Embryonic facial prominence (tissue), 1 donor: Measurements from ENCODE around the gene NME4.
"Not testable (repeated sequence)": the region's sequence is repeated elsewhere in the genome, so short reads cannot be mapped to it uniquely, and the experiment has no call there.

Source experiments
- DNase-seq: peaks from one replicate; pipeline ENCODE4 v3.0.0-alpha.2; 2016; ENCODE audit errors: extremely low spot score

NME4 gene

DNA sequence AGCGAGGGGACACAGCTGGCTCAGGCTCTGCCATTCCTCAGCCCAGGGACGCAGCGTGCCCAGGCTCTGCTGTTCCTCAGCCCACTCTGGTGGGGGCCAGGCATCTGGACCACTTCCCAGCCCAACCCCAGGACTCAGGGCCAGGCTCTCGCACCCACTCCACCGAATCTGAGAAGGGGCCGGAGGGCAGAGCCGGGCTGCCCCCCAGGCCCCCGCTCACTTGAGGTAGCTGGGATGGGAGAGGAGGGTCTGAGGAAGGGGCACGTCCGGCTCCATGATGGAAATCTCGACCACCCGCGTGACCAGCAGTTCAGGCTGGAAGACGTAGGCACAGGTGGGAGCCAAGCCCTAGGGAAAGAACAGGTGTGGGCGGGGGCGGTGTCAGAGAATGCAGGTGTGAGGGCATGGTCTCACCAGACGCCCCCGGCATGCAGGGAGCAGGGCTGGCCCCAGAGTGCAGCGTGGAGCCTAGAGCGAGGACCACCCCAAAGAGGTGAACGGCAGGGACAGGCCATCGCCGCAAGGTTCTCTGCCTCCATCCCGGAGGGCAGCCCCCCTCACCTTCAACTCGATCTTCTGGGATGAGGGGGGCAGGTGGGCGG lies 20.1 kb upstream of the NME4 start:
- DNase-seq, result no peak

DNA sequence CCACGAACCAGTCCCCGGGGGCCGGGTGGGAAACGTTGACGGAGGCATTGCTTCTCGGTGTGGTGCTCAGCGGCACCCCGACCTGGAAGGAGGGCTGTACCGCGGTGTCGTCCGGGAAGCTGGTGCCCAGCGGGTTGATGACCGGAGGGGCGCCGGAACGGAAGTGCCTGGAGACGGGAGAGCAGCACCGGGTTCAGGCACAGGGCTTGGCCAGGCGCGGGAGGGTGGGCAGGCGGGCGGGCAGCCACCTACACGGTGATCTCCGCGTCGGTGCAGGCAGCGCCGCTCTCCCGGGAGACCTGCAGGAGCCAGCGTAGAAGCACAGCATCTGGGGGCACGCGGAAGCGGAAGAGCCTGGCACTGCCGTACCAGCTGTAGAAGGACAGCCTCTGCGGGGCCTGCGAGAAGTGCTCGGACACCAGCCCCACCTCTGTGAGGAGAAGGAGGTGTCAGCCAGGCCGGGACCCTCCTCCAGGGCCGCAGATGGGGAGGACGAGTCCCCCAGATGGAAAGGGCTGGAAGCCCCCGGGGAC lies 19.5 kb upstream of the NME4 start:
- DNase-seq, result no peak

DNA sequence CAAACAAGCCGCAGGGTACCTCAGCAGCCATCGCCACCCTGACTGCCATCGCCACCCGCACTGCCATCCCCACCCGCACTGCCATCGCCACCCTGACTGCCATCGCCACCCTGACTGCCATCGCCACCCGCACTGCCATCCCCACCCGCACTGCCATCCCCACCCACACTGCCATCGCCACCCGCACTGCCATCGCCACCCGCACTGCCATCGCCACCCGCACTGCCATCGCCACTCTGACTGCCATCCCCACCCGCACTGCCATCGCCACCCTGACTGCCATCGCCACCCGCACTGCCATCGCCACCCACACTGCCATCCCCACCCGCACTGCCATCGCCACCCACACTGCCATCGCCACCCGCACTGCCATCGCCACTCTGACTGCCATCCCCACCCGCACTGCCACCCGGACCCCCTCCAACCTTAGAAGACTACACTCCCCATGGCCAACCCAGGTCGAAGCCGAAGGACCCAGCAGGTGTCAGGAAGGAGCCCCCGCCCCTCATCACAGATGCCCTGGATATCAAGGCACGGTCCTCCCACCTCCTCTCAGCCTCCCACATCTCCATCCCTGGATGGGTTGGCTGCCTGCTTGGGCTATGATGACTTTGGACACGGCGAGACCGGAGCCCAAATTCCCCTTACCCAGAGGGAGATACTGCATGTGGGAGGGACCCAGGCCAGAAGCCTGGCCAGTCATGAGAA lies 18.7 kb upstream of the NME4 start:
- not testable (repeated sequence) for DNase-seq

DNA sequence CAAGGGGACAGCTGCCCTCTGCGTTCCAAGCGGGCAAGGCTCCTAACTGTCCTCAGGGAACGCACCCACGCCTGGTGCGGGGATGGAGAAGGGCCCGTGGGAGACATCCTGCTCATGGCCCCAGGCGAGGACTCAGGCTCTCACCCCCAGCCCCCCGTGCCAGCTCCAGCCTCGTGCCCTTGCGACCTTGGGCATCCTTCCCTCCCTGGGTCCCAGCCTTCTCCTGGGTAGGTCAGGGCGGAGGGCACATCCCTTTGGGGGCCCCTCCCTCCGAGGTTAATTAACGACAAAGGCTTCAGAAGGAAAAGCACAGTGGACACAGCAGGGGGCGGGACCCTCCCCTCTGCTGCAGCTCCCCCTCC lies 18.2 kb upstream of the NME4 start:
- DNase-seq, result no peak

DNA sequence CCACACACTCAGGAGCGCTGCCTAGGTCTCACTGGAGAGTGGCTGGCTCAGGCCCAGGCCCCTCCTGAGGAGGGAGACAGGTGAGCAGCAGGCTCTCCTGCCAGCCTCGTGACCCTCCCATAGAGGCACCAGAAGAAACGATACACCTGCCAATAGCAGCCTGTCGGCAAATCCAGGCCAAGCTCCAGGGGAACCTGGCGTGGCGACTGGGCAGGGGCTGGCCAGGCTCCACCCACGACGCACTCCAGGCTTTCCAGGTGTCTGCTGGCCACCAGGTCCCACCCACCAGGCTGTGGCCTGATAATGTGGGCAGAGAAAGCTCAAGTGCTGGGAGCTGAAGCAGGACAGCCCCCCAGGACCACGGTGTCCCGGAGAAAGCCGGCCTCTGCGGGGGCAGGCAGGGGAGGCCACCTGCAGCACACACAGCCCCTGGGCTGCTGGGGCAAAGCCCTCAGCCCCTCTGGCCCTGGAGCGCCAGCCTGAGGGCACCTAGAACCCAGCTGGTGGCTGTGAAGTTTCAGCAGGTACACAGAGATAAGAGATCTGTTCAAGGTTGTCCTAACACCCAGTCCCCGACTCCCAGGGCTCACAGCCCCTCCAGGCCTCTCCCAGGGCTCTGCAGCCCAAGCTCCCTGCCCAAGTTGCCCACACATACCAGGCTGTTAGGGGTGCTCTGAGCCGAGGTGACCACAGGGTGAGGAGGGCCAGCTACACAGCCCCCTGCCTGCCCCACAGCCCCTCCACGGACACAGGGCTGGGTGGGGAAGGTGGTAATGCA lies 17.6 kb upstream of the NME4 start:
- no peak for DNase-seq

DNA sequence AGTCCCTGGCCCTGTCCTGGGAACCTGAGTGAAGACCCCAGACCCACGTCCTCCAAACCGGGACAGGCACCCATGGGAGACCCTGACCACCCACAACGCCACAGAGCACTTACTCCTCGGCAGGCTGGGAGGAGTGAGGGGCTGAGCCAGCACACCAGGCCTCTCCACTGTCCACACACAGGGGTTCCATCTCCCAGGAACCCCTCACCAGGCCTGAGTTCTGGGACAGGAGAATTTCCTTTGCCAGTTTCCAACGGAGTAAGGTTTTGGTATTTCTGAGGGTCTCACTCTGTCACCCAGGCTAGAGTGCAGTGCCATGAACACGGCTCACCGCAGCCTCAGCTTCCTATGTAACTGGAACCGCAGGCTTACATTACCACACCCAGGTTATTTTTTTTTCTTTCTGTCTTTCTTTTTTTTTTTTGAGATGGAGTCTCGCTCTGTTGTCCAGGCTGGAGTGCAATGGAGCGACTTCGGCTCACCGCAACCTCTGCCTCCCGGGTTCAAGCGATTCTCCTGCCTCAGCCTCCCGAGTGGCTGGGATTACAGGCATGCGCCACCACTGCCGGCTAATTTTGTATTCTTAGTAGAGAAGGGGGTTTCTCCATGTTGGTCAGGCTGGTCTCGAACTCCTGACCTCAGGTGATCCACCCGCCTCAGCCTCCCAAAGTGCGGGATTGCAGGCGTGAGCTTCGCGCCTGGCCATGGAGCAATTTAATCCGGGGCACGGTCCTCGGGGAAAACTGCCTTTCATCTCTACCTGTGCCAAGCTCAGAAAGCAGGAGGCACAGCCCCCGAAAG lies 16.8 kb upstream of the NME4 start:
- DNase-seq, result no peak

DNA sequence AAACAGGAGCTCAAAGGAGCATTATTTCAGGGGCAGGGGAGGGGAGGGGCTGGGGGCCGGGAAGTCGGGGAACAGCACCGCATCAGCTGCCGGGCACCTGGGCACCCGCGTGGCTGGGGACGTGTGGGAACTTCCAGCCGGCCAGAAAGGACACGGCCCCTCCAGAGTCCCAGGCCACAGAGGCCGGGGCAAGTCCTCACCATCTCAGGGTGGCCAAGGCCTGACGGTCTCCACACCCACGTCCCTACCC lies 16.3 kb upstream of the NME4 start:
- DNase-seq, result no peak

DNA sequence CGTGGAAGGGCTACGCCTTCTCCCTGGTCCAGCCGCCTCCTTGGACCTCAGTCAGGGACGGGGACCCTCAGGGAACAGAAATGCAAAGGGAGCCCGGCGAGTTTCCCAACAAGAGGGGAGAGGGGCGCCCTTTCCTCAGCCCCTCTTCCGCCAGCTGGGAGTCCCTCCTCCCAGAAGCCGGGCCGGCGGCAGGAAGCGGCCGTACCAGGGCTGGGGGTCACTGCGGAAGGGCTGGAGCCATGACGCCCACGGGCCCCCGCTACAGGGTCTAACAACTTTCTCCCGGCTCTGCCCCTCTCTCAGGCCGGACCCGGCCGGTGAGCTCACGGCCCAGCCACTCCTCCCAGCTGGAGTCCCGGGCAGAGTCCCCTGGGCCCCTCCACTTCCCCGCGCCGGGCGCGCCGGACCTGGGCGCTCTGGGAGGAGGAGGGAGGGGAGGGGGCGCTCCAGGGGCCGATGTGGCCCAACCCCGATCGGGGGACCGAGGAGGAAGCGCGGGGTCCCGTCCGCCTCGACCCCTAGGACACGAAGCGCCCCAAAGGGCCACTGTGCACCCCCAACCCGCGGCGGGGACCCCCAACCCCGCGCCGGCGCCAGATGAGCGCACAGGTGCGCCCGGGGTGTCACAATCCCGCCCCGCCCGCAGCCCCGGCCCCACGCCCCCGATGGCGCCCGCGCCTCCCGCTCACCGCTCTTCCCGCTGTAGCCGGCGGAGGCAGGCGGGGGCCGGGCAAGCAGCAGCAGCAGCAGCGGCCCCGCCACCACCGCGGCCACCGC lies 15.8 kb upstream of the NME4 start:
- DNase-seq, result no peak

DNA sequence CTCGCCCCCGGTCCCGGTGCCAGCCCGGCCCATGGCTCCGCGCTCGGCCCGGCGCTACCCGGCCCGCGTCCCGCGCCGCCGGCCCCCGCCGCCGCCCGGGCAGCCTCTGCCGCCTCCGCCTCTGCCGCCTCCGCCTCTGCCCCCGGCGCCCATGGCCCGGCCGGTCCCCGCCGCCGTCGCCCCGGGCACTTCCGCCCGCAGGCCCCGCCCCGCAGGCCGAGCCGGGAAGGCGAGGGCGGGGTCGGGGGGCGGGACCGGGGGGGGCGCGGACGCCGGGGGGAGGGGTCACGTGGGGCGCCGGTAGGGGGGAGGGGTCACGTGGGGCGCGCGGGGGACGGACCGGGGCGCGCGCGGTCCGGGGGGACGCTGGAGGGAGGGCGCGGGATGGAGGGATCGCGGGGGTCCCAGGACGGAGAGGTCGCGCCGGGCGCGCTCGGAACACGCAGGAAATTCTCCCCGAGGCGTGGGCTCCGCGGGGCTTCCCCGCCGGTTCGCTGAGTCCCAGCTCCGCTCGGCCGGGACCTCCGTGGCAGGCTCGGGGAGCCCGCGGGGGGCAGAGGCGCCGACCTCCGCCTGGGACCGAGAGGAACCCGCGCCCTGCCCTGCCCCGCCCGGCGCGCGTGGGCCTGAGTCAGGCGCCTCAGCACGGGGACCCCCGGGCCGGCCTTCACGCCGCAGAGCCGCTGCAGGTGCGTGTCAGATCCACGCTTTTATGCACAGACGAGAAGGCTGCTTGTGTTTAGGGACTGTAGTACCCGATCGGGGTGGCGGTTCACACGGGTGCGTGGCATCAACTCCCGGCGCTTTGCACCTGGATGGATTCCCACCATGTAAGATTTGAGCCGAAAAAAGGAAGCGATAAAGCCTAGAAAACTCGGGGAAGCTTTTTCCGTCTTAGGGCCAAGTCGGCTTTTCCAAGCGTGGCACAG lies 14.9 kb upstream of the NME4 start, which contains the start of gene PGAP6:
PGAP6 (minus strand) TSS at position 190 of the 929 bp plus-strand sequence; CDS start at position 33, 157 bp downstream.
- no peak for DNase-seq

DNA sequence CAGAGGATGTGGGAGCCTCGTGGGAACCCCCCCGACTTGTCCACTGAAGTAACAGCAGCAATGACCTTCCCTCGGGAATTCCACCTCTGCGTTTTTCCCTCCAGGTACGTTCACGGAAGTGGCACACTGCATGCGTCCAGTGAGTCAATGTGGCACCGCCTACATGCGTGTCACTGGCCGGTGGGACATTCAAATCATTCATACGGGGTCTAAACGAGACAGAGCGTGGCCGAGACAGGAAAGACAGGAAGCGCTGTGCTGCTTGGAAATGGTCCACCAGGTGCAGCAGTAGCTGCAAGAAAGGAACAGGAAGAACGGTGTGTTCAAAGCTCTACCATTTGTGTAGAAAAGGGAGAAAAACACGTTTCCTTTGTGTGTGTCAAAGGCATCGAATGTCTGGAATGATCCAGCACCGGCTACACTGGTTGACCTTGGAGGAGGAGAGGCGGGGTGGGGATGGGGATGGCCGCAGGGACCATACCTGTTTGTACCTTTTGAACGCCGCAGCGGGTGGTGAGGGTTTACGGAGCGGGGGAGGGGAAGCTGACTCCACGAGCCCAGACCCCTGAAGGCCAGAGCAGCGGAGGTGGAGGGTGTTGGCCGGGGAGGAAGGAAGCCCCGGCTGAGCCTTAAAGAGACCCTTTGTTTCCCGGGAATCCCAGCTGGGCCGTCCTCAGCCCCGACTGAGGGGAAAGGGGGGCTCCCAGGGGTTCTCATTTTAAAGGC lies 13.5 kb upstream of the NME4 start:
- no peak for DNase-seq

DNA sequence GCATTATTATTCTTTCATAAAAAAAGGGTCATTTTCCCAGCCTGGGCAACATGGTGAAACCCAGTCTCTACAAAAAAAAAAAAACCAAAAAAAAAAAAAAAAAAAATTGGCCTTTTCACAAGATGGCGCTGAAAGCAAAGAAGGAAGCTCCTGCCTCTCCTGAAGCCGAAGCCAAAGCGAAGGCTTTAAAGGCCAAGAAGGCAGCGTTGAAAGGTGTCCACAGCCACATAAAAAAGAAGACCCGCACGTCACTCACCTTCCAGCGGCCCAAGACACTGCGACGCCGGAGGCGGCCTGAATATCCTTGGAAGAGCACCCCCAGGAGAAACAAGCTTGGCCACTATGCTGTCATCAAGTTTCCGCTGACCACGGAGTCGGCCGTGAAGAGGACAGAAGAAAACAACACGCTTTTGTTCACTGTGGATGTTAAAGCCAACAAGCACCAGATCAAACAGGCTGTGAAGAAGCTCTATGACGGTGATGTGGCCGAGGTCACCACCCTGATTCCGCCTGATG lies 10.3 kb upstream of the NME4 start:
- DNase-seq, result no peak

DNA sequence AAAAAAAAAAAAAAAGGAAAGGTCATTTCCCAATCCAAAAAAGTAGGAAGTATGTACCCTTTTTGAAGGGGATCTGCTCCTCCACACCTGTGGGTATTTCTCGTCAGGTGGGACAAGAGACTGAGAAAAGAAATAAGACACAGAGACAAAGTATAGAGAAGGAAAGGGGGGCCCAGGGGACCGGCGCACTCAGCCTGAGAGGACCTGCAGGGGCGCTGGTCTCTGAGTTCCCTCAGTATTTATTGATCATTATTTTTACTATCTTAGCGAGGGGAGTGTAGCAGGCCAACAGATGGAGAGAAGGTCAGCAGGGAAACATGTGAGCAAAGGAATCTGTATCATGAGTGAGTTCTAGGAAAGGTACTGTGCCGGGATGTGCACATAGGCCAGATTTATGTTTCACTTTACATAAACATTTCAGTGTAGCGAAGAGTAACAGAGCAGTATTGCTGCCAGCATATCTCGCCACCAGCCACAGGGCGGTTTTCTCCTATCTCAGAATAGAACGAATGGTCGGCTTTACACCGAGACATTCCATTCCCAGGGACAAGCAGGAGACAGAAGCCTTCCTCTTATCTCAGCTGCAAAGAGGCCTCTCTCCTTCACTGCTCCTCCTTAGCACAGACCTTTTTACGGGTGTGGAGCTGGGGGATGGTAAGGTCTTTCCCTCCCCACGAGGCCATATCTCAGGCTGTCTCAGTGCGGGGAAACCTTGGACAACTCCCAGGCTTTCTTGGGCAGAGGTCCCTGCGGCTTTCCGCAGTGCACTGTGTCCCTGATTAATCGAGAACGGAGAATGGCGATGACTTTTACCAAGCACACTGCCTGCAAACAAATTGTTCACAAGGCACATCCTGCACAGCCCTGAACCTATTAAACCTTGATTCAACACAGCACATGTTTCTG lies 9.0 kb upstream of the NME4 start:
- DNase-seq, result not testable (repeated sequence)

DNA sequence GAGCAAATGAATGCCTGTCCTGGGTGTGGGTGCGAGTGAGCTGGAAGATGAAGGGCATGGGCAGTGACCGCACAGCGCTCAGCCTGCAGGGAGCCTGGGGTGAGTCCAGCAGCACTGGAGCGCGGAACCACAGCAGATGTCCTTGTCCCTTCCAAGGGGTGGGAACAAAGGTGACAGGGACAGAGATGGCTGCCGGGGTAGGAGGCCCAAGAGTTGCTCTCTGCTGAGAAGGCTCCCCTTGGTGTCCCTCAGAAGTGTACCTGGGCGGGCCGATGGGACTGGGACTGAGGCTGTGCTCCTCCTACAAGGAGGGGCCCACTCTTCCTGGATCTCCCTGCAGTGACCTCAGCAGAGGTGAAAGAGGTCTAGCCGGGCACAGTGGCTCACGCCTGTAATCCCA lies 7.6 kb upstream of the NME4 start:
- DNase-seq, result no peak

DNA sequence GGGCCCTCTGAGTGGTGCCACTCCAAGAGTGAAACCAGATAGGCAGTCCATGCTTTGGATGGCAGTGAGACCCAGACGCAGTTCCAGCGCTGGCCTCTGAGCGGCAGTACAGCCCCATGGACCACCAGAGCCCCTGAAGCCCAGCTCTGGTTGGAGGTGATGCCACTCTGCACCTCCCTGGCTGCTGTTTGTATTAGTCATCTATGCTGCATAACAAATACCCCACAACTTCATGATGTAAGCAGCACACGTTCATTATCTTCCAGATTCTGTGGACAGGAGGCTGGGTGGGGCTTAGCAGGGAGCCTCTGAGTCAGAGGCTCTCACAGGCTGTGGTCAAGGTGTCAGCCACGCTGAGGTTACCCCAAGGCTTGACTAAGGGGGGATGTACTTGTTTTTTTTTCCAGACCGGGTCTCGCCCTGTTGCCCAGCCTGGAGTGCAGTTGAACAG lies 5.1 kb upstream of the NME4 start:
- no peak for DNase-seq

DNA sequence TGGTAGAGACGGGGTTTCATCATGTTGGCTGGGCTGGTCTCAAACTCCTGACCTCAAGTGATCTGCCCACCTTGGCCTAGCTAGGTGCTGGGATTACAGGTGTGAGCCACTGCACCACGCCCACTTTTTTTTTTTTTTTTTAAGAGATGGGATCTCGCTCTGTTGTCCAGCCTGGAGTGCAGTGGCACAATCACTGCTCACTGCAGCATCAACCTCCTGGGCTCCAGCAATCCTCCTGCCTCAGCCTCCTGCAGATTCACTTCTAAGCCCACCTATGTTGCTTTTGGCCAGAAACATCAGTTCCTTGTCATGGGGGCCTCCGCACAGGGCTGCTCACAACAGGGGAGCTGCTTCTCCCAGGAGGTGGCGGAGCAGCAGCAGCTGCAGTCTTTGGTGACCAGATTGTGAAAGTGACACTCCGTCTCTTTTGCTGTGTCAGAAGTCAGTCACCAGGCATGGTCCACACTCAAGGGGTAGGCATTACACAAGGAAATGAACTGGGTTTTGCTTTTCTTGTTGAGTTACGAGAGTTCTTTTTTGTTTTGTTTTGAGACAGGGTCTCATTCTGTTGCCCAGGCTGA lies 4.5 kb upstream of the NME4 start:
- DNase-seq, result no peak

DNA sequence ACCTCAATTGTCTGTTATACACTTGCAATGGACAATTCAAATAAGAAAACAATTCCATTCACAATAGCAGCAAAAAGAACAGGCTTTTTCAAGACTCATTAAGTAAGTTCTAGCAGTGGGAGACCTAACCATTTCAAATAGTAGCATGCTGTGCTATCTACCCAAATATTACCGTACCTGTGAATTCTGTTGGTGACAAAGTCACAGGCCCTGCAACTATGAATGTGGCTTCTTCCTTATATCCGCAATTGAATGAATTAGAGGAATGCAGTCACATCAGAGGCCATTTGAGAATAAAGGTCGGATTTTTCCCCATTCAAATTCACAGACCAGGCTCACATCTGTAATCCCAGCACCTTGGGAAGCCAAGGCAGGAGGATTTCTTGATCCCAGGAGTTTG lies 800 bp upstream of the NME4 start:
- DNase-seq, result no peak

DNA sequence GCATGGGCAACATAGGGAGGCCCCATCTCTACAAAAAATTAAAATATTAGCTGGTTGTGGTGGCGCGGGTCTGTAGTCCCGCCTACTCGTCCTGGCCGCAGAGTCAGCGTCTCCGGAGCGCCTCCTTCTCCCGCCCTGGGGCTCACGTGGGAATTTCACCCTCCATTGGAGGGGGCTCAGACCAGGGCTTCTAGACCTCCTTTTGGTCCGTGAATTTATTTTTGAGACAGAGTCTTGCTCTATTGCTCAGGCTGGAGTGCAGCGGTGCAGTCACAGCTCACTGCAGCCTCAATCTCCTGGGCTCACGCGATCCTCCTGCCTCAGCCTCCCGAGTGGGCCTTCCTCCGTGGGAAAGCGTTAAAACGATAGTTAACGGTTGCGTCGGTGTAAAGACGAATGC lies 394 bp upstream of the NME4 start:
- no peak for DNase-seq
